Activated CD4-positive, alpha-beta T cell treated with anti-CD3 and anti-CD28 coated beads for 1 hour (primary cell): ENCODE measurements around the gene ABHD1.

Source experiments
- DNase-seq: peaks from one replicate; pipeline ENCODE4 v3.0.0-alpha.2; 2020

ABHD1 gene

DNA sequence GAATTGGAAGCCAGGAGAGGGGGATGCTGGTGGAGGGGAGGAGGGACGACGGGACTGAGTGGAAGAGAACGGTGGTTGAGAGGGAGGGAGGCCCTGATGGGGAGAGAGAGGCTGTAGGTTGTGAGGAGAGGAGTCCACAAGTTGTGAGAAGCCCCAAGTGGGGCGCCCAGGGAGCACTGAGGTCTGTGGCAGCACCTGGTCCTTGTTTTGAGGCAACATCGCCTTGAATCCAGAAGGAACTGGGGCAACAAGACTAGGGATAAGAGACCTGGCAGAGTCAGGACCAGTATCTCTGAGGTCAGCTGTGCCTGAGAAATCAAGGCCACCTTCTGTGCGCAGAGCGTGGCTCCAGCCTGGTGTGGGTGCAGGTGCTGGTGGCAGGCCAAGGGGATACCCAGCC is 14.5 kb downstream of the ABHD1 start:
- no peak for DNase-seq

DNA sequence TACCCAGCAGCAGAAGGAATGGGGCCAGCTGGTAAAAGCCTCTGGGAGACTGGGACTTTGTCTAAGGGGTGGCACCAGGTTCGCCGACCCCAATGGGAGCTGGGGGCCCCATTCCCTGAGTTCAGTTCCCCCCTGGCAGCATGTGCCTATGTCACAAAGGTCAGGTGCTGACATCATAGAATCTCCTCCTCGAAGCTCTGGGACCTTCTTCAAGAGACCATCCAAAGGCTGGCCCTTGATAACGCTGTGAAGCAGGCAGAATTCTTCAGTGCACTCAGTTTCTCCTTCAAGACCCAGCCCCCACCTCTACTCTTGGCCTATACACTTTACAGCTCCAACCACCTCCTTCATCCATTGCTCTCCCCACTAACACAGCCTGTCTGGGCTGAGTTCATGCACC is 15.7 kb downstream of the ABHD1 start, which contains the start of gene PRR30:
TSS of gene PRR30 (minus strand) at position 101 of the 400 bp plus-strand sequence. CDS start 1,081 bp downstream, outside the sequence.
- DNase-seq: no peak

DNA sequence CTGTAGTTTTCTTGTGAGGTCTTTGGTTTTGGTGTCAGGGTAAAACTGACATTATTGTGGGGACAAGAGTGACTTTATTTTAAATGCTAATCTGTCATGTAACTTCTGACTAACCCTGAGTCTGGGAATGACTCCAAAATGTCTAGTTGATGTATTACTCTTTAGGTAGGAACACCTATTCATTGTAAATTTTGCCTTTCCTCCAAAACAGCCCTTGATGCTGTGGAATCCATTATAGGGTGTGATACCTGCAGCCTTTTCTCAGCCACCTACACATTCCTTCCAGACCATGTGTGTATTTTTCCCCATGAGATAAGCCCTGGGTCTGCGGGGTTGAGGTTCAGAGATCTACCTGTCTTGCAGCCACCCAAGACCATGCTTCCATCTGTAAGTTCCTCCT is 19.7 kb downstream of the ABHD1 start:
- DNase-seq: no peak

DNA sequence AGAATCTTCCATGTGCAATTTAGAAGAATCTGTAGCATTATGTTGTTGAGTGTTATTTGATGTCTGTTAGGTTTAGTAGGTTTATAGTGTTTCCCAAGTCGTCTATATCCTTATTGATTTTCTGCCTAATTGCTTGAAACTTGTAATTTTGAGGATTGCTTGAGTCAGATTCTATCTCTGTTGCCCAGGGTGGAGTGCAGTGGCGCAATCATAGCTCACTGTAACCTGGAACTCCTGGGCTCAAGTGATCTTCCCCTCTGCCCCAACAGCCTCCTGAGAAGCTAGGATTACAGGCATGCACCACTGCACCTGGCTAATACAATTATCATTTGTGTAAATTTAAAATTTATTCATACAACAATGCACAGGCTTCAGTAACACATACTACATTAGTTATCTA is 22.1 kb downstream of the ABHD1 start:
- DNase-seq: no peak

DNA sequence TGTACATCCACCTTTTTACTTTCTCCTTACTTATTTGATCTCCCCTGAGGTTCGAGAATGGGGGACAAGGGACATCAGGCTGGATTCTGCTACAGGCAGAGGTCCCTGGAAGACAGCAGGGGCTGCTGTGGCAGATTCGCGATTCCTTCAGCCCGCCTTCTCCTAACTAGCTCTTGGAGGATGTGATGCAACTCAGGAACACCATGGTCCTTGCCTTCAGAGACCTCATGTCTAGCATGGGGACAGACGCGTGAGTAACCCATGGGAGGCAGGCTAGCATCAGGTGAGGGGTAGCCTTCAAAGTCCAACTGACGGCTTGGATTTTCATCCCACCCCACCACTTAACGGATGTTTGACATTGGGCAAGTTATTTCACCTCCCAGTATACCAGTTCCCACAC is 24.3 kb downstream of the ABHD1 start:
- no peak for DNase-seq

DNA sequence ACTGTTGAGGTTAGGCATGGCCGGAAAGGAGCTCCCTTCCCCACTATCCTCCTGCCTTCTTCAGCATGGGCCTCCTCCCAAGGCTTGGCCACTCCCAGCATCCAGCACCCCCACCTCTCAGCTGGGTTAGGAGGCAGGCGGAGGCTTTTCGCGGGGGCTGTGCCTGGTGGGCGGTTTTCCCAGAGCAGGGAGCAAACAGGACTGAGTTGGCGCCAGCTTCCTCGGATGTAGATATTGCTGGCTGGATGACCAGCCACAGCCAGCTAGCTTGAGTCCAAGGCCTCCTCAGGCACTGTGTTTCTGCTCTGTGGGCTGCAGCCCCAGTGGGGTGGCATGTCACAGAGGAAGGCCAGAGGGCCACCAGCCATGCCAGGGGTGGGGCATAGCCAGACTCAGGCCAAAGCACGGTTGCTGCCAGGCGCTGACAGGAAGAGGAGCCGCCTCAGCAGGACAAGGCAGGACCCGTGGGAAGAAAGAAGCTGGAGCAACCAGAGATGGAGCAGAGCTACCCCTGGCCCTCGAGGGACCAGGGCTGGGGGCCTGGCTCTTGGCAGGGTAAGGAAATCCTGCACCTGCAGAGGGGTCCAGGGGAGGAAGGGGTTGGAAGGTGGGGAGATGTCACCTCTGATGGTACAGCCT is 25.3 kb downstream of the ABHD1 start, which contains the start of gene TCF23:
TSS of gene TCF23 (plus strand) at position 204 of the 639 bp plus-strand sequence. CDS start at position 334, 130 bp downstream.
- no peak for DNase-seq

DNA sequence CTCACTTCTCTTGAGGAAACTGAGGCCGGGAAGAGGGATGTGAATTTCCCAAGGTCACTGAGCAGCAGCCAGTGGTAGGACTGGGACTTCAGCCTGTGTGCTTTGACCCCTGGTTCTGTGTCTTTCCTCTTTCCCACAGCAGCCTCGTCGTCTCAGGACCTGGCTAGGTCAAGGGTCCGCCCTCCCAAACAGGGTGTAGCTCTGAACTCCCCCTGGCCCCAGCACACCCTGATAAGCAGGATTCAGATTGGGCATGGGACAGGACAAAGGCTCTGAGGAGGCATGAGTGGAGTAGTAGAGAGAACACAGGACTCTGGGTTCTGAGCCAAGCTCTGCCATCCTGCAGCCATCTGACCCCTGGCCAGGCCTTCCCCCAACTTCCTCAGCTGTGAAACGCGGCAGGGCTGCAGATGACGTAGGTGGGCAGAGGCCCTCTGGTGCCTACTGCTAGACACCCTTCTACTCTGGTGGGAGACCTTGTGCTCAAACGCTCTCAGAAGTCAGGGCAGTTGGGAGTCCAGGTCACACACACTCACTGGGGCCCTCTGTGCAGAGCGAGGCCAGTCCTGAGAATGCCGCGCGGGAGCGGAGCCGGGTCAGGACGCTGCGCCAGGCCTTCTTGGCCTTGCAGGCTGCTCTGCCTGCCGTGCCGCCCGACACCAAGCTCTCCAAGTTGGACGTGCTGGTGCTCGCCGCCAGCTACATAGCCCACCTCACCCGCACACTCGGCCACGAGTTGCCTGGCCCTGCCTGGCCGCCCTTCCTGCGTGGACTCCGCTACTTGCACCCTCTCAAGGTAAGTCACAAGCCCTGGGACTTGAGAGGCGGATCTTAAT is 26.2 kb downstream of the ABHD1 start:
- DNase-seq: no peak

DNA sequence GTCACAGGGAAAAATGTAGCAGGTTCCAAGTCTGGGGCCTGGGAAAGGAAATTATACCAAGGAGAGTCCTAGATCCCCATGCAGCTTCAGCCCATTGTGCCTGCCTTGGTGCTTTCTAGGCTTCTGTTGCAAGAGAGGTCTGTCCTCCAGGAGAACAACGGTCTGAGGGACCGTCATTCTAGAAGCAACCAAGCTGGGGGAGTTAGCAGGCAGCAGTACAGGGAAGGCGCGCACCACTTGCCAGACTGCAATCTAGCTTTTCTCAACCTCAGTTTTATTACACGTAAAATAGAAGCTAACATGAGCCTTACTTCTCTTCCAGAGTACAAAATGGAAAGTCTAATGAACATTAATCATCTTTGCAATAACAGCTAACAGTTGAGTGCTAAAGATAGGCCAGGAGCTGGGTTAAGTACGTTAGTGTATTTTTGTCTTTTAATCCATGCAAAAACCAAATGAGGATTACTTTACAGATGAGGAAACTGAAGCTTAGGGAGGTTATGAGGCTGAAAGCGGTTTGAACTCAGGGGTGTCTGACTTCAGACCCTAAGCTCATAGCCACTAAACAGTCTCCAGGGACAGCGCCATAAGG is 27.1 kb downstream of the ABHD1 start:
- DNase-seq: no peak

DNA sequence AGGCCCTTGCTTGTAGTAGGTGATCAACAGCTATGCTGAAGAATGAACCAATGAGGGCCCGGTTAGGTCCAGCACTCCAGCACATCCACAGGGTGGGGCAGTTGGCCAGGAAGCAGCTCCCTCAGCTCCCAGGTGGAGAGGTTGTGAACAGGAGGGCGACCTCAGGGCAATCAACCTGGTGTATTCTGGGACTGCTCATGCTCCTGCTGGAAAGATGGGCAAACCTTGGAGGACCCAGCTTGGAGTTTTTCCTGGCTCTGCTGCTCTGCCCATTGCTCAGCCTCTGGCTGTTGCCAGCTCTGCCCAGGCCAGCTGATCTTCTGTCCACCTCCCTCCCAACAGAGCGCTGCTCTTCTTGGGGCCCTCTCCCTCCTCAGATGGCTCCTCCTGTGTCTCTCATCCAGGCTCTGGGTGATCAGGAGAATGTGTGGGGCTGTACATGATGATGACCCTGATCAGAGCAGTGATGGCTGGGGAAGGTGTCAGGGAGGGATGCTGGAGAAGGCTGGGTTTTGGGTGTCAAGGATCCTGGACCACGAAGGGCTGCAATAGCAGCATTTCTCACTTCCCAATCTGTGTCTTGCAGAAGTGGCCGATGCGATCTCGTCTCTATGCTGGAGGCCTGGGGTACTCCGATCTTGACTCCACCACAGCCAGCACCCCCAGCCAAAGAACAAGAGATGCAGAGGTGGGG is 28.6 kb downstream of the ABHD1 start:
- DNase-seq: no peak

DNA sequence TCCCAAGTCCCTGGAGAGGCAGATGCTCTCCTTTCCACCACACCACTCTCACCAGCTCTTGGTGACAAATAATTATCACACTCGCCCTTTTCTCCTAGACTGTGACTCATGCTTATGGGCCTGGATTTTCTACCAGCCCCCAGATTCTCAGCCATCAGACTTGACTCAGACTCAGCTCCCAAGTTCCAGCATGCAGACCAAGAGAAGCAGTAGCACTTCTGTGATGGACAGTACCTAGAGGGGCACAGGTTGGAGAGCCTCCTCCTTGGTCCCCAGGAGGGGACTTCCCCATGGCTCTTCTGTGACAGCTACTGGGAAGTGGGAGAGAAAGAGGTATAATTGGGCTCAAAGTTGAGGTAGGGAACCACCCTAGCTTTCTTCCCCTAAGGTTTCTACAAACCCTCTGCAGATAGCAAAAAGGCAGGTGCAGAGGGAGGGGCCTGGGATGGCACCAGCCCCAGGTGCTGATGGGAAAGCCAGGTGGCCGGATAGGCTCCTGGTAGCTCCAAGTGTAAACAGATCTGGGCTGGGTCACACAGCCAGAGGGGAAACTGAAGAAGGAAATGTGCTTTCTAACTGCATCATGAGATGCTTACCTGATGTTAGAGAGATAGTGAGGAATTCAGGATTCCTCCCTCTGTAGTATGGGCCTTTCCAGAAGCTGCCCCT is 29.3 kb downstream of the ABHD1 start:
- no peak for DNase-seq

DNA sequence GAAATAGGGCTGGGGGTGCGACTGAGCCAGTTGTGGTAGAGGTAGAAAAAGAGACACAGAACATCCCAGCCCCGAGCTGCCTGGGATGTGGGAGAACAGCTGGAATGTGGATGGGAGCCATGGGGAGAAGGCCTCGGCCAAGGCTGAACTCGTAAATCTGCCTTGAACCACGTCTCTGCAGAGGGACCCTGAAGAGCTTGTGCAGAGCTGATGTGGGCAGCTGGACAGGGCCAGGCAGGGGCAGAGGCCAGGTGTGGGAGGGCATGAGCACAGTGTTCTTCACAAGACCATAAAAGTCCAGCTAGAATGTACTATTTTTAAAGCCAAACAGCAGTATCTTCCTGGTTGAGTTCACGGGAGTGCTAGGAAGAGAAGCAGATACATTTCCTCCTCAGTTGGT is 30.9 kb downstream of the ABHD1 start:
- DNase-seq: no peak

DNA sequence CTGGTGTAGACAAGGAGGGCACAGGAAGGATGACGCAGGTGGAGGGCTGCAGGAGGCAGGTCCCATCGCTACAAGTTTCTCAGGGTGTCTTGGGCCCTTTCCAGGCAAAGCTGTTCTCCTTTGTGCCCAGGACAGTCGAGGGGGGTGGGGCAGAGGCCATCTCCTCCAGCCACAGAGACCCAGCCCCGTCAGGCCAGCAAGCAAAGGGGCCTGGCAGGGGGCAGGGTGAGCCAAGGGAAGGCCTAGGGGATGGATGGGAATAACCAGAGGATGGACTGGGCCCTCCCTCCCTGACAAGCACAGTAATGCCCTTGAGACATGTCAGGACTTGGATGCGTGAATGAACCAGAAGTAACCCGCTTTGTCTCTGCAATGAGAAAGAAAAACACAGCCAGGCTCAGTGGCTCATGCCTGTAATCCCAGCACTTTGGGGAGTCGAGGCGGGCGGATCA is 31.5 kb downstream of the ABHD1 start:
- no peak for DNase-seq

DNA sequence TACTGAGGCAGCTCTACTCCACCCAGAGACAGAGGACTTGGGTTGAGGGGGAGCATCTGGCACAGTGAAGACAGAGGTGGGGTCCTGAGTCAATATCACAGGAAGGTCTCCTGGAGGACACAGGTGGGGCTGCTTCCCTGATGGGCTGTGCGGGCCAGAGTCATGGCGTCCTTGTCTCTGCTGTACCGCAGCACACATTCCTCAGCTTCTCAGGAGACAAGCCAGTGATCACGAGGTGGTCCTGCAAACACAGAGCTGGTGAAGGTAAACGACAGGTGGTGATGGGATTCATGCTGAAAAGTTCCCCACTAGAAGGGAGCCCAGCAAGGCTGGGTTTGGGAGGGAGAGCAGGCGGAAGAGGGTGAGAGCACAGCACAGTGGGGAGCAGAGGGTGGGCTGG is 34.9 kb downstream of the ABHD1 start:
- DNase-seq: no peak

DNA sequence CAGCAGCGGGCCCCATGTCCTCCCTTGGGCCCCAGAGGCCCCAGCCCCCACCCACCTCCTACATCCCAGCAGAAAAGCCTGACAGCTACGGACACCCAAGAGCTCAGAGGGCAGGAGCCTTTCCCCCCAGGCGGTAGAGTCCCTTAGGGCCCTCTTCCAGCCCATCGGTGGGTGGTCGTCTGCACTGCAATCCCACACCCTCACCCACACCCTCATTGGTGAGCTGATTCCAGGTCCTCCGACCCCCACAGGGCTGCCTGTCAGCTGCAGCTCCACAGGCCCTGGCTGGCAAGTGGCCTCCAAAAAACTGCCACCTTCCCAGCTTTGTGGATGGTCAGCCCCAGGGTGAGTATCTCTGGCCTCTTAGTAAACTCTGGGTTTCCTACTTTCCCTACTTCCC is 35.7 kb downstream of the ABHD1 start:
- no peak for DNase-seq

DNA sequence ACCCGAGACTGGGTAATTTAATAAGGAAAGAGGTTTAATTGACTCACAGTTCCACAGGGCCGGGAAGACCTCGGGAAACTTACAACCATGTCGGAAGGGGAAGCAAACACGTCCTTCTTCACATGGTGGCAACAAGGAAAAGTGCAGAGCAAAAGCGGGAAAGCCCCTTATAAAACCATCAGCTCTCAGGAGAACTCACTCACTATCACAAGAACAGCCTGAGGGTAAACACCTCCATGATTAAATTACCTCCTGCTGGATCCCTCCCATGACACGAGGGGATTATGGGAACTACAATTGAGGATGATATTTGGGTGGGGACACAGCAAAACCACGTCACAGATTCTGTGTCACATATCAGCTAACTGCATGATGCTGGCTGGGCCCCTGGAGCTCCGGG is 36.6 kb downstream of the ABHD1 start:
- DNase-seq: no peak

DNA sequence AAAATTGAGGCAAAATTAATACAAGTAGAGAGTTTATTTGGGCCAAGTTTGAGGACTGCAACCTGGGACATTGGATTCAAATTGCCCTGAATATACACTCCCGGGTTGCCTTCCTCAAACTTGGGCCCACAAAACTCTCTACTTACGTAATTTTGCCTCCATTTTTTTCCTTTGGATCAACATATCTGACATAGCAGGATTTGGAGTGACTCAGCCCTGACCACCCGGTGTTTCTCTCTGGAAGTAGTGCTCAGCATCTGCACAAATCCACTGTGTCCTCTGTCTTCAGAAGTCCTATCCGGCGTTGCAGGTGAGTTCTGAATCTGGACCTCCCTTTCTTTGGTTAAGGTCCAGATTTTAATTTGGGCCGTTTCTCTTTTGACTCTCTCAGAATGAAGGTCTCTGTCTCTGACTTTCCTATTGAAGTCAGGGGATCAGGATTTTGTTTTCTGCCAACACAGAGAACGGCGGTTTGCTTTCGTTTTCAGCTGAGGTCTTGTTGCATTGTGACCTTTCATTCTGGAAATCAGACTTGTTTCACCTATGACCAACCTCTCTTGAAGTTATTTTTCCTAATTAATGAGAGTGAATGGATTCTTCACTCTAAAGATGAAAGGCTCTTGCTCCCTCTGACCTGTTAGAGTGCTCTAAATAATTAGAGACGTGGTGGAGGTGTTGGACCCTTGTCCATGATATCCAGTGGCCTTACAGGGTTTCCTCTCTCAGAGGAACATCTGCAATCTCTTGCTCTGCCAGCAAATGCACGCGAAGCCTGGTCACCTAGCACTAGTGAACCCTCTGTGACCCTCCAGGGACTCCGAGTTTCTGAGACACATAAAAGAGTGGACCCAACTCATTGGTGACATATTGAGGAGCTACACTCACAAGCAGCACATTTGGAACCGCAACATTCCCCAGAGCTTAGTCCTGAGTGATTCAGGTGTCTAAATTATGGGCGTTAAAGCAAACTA is 38.8 kb downstream of the ABHD1 start:
- no peak for DNase-seq

DNA sequence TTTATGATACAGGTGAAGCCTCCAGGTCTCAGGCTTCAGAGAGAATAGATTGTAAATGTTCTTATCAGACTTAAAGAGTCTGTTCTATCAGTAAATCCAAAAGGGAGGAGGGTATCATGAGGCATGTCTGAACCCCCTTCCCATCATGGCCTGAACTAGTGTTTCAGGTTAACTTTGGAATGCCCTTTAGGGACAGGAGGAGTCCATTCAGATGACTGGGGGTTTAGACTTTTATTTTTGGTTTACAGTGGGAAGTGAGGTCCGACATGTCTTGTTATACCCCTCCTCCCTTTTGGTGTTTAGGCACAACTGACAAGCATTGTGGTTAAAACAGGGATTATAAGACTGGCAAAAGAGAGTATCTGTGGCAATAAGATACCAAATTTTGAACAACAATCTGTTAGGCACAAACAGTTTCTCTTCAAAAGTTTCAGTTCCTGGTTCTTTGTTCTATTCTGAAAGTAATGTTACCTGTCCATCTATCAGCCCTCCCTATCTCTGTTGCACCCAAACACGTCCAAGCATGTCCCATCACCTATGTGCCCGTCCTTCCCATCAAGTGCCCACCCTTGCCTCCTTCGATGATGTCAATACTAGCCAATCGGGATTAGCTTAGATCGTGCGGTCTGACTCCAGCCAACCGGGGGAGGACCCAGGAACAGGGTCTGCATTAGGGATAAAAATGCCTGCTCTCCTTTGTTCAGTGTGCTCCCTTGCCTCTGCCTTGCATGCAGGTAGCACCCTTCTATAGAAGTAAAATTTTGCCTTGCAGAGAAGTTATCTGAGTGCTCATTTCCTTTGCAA is 41.5 kb downstream of the ABHD1 start:
- no peak for DNase-seq

DNA sequence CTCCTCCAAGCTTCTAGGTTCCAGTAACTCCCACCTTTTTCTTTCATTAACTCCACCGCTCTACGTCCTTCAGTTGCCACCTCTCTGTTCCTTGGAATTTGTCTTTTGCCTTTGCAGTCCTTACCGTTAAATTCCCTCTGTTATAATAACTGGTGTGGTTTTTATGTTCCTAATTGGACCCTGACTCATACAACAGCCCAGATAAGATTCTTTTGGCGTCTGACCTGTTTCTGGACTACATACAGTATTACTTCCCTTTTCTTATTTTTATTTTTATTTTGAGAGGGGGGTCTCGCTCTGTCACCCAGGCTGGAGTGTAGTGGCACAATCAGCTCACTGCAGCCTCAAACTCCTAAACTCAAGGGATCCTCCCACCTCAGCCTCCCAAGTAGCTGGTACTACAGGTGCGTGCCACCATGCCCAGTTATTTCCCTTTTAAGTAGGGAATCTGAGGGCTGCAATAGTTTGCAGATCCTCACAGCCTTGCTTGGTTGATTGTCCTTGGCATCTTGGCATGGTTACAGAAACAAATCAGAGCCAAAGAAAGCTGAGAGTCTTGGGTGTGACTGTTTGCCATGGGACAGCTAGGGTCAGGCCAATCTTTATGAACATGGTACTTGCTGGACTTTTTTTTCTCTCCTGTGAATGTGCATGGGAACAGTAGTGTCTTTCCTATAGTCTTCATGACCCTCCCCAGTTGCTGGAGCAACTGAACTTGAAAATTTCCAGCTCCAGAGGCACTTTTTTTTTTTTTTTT is 47.1 kb downstream of the ABHD1 start:
- no peak for DNase-seq

DNA sequence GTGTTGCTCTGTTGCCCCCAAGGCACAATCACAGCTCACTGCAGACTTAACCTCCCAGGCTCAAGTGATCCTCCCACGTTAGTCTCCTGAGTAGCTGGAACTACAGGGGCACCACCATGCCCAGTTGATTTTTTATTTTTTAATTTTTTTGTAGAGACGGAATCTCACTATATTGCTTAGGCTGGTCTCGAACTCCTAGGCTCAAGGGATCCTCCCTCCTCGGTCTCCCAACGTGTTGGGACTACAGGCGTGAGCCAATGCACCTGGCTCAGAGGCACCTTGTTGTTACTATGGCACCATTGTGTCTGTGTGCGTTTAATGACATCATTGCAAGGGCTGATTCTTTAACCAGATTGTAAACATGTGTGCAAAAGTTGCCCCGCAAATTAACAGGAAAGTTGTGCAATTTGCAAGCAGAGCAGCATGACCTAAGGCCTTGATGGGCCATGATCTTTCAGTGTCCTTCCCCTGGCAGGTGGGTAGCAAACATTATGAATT is 47.8 kb downstream of the ABHD1 start:
- no peak for DNase-seq

DNA sequence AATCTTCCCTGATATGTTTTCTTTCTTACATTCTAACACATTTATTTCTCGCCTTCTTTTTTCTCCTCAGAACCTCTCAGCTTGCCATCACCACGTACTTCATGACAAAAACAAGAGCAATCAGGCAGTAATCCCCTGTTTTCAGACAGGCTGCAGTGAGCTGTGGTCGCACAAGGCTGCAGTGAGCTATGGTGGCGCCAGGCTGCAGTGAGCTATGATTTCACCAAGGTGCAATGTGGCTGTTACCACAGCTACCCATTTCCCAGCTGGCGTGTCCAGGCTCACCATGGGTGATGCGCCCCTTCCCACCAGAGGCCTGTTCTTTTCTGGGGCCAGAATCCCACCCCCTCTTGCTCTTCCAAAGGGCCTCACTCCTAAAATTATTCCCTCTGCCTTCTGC is 51.0 kb downstream of the ABHD1 start:
- DNase-seq: no peak
